Gastroesophageal sphincter (tissue), 4 donors: Measurements from ENCODE around the gene TMIE. TPM values are rescaled to one million over a fixed set of nuclear protein-coding genes. Genes with fewer than 3 reads are reported as not detected.
"Not testable (repeated sequence)": the region's sequence is repeated elsewhere in the genome, so short reads cannot be mapped to it uniquely, and the experiment has no call there.

Experiments
- ATAC-seq: fragments of 150-250 bp; one replicate; pipeline ENCODE4 v1.9.1; 2016; ENCODE audit warnings: mild to moderate bottlenecking, moderate library complexity
- H3K27ac ChIP-seq, 4 donors: fragments of 200-600 bp; sonication (generic) in 3 of 4; 1 replicate in 3 of 4; 2 replicates in 1 of 4; pipeline ENCODE4 v1.5.1; 2016 to 2019
- H3K27me3 ChIP-seq: fragments of 200-600 bp; sonication (generic); one replicate; pipeline ENCODE4 v1.5.1; 2019
- H3K36me3 ChIP-seq, 2 donors: fragments of 200-600 bp; sonication (generic); one replicate each; pipeline ENCODE4 v1.5.1; 2019; ENCODE audit warnings: control low read depth in 1 of 2
- H3K4me1 ChIP-seq, 3 donors: fragments of 200-600 bp; sonication (generic); 1 replicate in 2 of 3; 2 replicates in 1 of 3; pipeline ENCODE4 v1.5.1; 2016 to 2019; ENCODE audit warnings: control low read depth in 2 of 3
- H3K4me3 ChIP-seq, 2 donors: fragments of 200-600 bp; sonication (generic); one replicate each; pipeline ENCODE4 v1.5.1; 2019; ENCODE audit warnings: mild to moderate bottlenecking in 1 of 2, moderate library complexity in 1 of 2
- H3K9me3 ChIP-seq, 3 donors: fragments of 200-600 bp; sonication (generic); one replicate each; pipeline ENCODE4 v1.5.1; 2017 to 2019; ENCODE audit warnings: control low read depth in 2 of 3
- EP300 ChIP-seq: sonication (generic); formaldehyde crosslinking; IDR thresholded peaks from one replicate; pipeline ENCODE4 v1.6.1; 2017; ENCODE audit warnings: antibody characterized with exemption, mild to moderate bottlenecking
- POLR2A ChIP-seq, 2 donors: fragments of 450-650 bp; IDR thresholded peaks; one replicate each; pipeline ENCODE4 v1.6.1; 2017; ENCODE audit warnings: antibody characterized with exemption in 2 of 2, mild to moderate bottlenecking in 2 of 2, moderate library complexity in 1 of 2
- POLR2AphosphoS5 ChIP-seq: sonication (generic); formaldehyde crosslinking; IDR thresholded peaks from one replicate; pipeline ENCODE4 v1.6.1; 2017; ENCODE audit warnings: antibody characterized with exemption
- WGBS, 2 donors: methylation state at CpG; one replicate each; pipeline ENCODE4 v1.1.5; 2018; ENCODE audit warnings: low coverage in 1 of 2; 5-methylcytosine and 5-hydroxymethylcytosine counted together
- total RNA-seq, 4 donors: library from RNA; depleted of rRNA; stranded (reverse); fragments of >200 nt; gene quantifications; one replicate each; pipeline ENCODE4 v1.1.0, GENCODE V29; 2016
- TF ChIP-seq, protein P1 (sequence below), 4 experiments: fragments of 200-600 bp in 2 of 4; fragments of 450-650 bp in 2 of 4; sonication (generic) in 1 of 4; IDR thresholded peaks; one replicate each; pipeline ENCODE4 v1.5.1; 2017 to 2019; ENCODE audit warnings: antibody characterized with exemption in 4 of 4, mild to moderate bottlenecking in 2 of 4, moderate library complexity in 2 of 4

Gene TMIE
- total RNA-seq, 4 donors from 2014 or later = 0.15 to 1.4 (median 0.69) TPM; not detected in 1

DNA sequence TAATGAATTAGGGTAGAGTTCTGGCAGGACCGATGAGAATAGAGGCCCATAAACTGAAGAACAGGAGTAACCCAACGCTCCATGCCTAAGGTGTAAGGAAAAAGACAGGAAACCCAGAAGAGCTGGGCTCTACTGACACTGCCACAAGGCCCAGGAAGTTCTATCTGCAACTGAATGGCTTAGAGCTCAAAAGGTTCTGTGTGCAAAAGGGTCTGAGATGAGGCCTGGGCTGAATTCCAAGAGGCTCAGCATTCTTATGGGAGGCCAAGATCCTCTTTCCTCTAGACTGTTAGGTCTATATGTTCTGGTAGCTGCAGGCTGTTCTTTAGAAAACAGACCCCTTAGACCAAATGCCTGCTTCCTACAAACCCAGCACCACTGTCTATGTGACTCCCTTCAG, 47.0 kb downstream of the TMIE start:
- ATAC-seq = no peak
- no peaks in the 10 kb centered on the region for H3K9me3 ChIP-seq
- H3K4me3 ChIP-seq = no peak overlapping the region
- no peaks in the 10 kb centered on the region for H3K36me3 ChIP-seq
- no peak for TF ChIP-seq POLR2A (IDR thresholded peaks at IDR 0.05)
- TF ChIP-seq EP300 = no peak
- TF ChIP-seq, protein P1, sequence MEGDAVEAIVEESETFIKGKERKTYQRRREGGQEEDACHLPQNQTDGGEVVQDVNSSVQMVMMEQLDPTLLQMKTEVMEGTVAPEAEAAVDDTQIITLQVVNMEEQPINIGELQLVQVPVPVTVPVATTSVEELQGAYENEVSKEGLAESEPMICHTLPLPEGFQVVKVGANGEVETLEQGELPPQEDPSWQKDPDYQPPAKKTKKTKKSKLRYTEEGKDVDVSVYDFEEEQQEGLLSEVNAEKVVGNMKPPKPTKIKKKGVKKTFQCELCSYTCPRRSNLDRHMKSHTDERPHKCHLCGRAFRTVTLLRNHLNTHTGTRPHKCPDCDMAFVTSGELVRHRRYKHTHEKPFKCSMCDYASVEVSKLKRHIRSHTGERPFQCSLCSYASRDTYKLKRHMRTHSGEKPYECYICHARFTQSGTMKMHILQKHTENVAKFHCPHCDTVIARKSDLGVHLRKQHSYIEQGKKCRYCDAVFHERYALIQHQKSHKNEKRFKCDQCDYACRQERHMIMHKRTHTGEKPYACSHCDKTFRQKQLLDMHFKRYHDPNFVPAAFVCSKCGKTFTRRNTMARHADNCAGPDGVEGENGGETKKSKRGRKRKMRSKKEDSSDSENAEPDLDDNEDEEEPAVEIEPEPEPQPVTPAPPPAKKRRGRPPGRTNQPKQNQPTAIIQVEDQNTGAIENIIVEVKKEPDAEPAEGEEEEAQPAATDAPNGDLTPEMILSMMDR (IDR thresholded peaks at IDR 0.05) = no peak
- TF ChIP-seq POLR2AphosphoS5 = no peak
- H3K27ac ChIP-seq = no peak overlapping the region
- no peaks in the 10 kb centered on the region for H3K27me3 ChIP-seq
- no peaks in the 10 kb centered on the region for H3K4me1 ChIP-seq
- 71 to 100% methylated on average over 2 of the region's 2 CpGs for WGBS, 2 donors

DNA sequence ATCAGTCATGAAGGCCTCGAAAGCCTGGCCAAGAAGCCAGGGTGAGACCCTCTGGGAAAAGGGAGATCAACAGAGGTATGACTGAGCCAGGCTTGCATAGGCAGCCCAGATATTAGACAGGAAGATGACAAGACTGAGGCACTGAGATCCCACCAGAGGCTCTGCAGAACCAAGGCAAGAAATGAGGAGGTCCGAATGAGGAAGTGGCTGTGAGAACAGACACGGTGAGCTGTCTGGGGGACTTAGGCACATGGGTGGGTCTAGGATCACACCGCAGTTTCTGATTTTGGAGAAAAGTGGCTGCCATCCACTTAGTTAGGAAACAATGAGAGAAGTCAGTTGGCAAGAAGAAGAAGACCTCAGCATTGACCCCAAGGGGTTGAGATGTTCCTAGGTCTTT, 47.9 kb downstream of the TMIE start:
- no peak for ATAC-seq
- H3K4me3 ChIP-seq = no peak overlapping the region
- H3K4me1 ChIP-seq = no peaks in the 10 kb centered on the region
- 80 to 90% methylated on average over 2 to 4 of the region's 4 CpGs for WGBS, 2 donors
- H3K27ac ChIP-seq = no peak overlapping the region
- H3K9me3 ChIP-seq = no peaks in the 10 kb centered on the region
- H3K27me3 ChIP-seq = no peaks in the 10 kb centered on the region
- no peaks in the 10 kb centered on the region for H3K36me3 ChIP-seq
- TF ChIP-seq POLR2AphosphoS5 (no peak), POLR2A (IDR thresholded peaks at IDR 0.05) (no peak), EP300 (no peak)
- TF ChIP-seq, protein P1 (IDR thresholded peaks at IDR 0.05) = no peak

DNA sequence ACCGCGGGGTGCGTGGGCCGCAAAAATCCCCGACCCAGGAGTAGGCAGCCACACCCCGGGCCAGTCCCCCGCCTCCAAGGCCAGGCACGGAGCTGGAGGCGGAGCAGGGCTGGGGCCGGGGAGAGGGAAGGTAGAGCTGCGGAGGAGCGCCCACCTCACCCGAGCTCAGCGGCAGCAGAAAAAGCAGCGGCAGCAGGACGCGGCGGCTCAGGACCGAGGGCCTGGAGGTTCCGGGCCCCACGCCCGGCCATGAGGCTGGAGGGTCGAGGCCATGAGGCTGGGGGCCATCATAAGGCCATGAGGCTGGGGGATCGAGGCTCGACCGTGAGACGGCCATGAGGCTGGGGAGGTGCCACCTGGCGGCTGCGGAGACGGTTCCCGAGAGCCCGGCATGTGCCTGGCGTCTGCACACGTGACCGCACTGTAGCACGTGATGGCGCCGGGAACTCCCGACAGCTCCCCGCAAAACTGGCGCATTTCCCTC, 49.4 kb downstream of the TMIE start:
- no peaks in the 10 kb centered on the region for H3K27me3 ChIP-seq
- 91% methylated on average over 18 of the region's 41 CpGs; no CpG with 5 or more reads in 1 of the 2 donors for WGBS, 2 donors
- no peak for ATAC-seq
- no peaks in the 10 kb centered on the region for H3K9me3 ChIP-seq
- no peak overlapping the region for H3K4me3 ChIP-seq
- H3K36me3 ChIP-seq = no peaks in the 10 kb centered on the region
- H3K4me1 ChIP-seq = no peaks in the 10 kb centered on the region
- TF ChIP-seq POLR2AphosphoS5 (no peak), POLR2A (IDR thresholded peaks at IDR 0.05) (no peak), EP300 (no peak)
- no peak overlapping the region for H3K27ac ChIP-seq

DNA sequence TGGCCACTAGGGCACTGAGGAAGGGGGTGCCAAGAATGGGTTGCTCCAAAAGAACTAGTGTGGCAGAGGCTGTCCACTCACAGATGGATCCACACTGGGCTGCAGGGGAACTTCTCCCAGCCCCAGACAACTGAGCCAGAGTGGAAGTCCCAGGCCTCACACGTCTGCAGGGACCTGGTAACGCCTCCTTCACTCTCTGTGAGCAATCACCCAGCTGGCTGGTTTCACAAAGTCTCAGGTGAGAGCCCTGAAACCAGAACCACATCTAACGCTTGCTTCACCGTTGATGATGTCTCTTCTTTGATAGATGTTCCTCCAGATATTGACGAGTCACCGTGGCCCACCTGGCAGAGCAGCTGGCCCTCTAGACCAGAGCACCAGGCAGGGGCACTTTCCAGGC, 51.9 kb downstream of the TMIE start:
- H3K36me3 ChIP-seq, ATAC-seq: not testable (repeated sequence)
- WGBS, 2 donors = 100% methylated on average over 2 of the region's 6 CpGs; no CpG with 5 or more reads in 1 of the 2 donors

DNA sequence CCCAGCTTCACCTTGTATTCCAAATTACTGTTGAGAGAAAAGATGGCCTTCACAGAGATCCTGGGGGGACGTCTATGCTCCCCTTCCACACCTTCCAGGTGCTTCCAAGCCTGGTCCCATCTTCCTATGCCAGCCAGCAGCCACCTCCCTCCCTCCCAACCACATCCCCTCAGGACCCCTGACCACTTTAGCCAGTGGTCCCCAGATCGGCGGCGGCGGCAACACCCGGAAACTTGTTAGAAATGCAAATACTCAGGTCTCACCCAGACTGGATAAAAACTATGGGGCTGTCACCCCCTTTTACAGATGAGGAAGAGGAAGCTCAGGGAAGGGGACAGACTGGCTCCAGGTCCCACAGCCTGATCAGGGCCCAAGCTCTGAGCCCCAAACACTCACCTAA, 54.5 kb downstream of the TMIE start:
- H3K27ac ChIP-seq = no peak overlapping the region
- ATAC-seq = no peak
- TF ChIP-seq POLR2AphosphoS5 = no peak
- TF ChIP-seq, protein P1 (IDR thresholded peaks at IDR 0.05) = no peak
- TF ChIP-seq POLR2A (IDR thresholded peaks at IDR 0.05) = no peak
- no peak for TF ChIP-seq EP300
- H3K9me3 ChIP-seq = no peaks in the 10 kb centered on the region
- H3K4me1 ChIP-seq = no peaks in the 10 kb centered on the region
- H3K27me3 ChIP-seq = no peaks in the 10 kb centered on the region
- WGBS, 2 donors = no CpG with 5 or more reads among the region's 6 CpGs
- no peak overlapping the region for H3K4me3 ChIP-seq
- no peaks in the 10 kb centered on the region for H3K36me3 ChIP-seq

More for the DNA sequence above, 51.9 kb downstream of the TMIE start:
- not testable (repeated sequence) for H3K4me1 ChIP-seq, H3K4me3 ChIP-seq, H3K27ac ChIP-seq, H3K27me3 ChIP-seq, H3K9me3 ChIP-seq

DNA sequence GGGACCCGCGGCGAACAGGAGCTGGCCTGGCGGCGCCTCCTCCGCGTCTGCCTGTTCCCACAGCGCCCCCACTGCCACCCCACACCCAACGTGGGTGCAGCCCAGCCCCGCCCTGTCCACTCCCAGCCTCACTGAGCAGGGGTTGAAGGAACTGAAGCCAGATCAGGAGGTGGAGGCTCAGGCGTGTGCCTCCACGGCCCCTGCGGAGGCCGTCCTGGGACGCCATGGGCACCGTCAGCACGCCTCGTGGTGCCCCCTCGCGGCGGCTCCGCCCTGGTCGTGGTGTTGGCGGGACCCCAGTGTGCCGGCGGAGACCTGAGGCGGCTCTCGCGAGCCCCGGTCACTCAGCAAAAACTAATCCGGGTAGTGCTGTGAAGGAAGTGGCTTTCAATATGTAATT, 55.5 kb downstream of the TMIE start:
- Histone ChIP-seq H3K36me3 (no peaks in the 10 kb centered on the region), H3K4me3 (no peak overlapping the region), H3K27ac (no peak overlapping the region), H3K27me3 (no peaks in the 10 kb centered on the region), H3K9me3 (no peaks in the 10 kb centered on the region), H3K4me1 (no peaks in the 10 kb centered on the region)
- no peak for ATAC-seq
- WGBS, 2 donors = 95% methylated on average over 4 of the region's 31 CpGs; no CpG with 5 or more reads in 1 of the 2 donors
- TF ChIP-seq POLR2AphosphoS5 (no peak), POLR2A (IDR thresholded peaks at IDR 0.05) (no peak), EP300 (no peak)
- TF ChIP-seq, protein P1 (IDR thresholded peaks at IDR 0.05) = no peak
